Epithelial cell of prostate (primary cell): ENCODE data around the gene SLC18A3.

Source experiments
- DNase-seq: peaks from one replicate; pipeline ENCODE4 v3.0.0-alpha.2; 2011; ENCODE audit warnings: low read depth, low spot score
- H3K27ac ChIP-seq: fragments of 450-650 bp; 2 replicates; pipeline ENCODE4 v1.5.1; 2017; ENCODE audit warnings: mild to moderate bottlenecking

The SLC18A3 gene

GRCh38 chr10:49610458-49611165 lies 502 bp downstream of the SLC18A3 start:
- no peak overlapping the region for H3K27ac ChIP-seq
- no peak for DNase-seq

- no peak overlapping the region for H3K27ac ChIP-seq
- DNase-seq = no peak
Measured at GRCh38 chr10:49611166-49611815, 1.2 kb downstream of the SLC18A3 start.

- DNase-seq = no peak
- H3K27ac ChIP-seq = no peak overlapping the region
Measured at GRCh38 chr10:49611816-49612512, 1.9 kb downstream of the SLC18A3 start.

- DNase-seq = no peak
- no peak overlapping the region for H3K27ac ChIP-seq
Measured at GRCh38 chr10:49612513-49613164, 2.5 kb downstream of the SLC18A3 start.

GRCh38 chr10:49613165-49613881 lies 3.2 kb downstream of the SLC18A3 start:
- DNase-seq = no peak
- no peak overlapping the region for H3K27ac ChIP-seq

- no peak within 1 kb of the TSS for H3K27ac ChIP-seq
- DNase-seq = no peak
Measured at GRCh38 chr10:49613882-49614241, 3.8 kb downstream of the SLC18A3 start, which contains the start of gene CHAT. CHAT (plus strand) TSS chr10:49614037; CDS start chr10:49614190, 153 bp downstream.

GRCh38 chr10:49614242-49615198 lies 4.4 kb downstream of the SLC18A3 start:
- DNase-seq = no peak

GRCh38 chr10:49615213-49615612 lies 5.1 kb downstream of the SLC18A3 start:
- no peak overlapping the region for H3K27ac ChIP-seq
- DNase-seq = no peak

More at GRCh38 chr10:49614242-49615198, 4.4 kb downstream of the SLC18A3 start:
- H3K27ac ChIP-seq = no peak overlapping the region

- DNase-seq = no peak
- no peak overlapping the region for H3K27ac ChIP-seq
Measured at GRCh38 chr10:49615721-49616120, 5.6 kb downstream of the SLC18A3 start.

GRCh38 chr10:49616421-49617101 lies 6.5 kb downstream of the SLC18A3 start:
- no peak for DNase-seq
- H3K27ac ChIP-seq = no peak overlapping the region

GRCh38 chr10:49617121-49618020 lies 7.3 kb downstream of the SLC18A3 start:
- H3K27ac ChIP-seq = no peak overlapping the region
- DNase-seq = no peak

- H3K27ac ChIP-seq = no peak overlapping the region
- no peak for DNase-seq
Measured at GRCh38 chr10:49618821-49619220, 8.7 kb downstream of the SLC18A3 start.

- H3K27ac ChIP-seq = no peak overlapping the region
- DNase-seq = no peak
Measured at GRCh38 chr10:49619613-49620012, 9.5 kb downstream of the SLC18A3 start.

- H3K27ac ChIP-seq = no peak overlapping the region
- no peak for DNase-seq
Measured at GRCh38 chr10:49620286-49620810, 10.2 kb downstream of the SLC18A3 start.

- DNase-seq = no peak
- no peak overlapping the region for H3K27ac ChIP-seq
Measured at GRCh38 chr10:49620841-49621378, 10.8 kb downstream of the SLC18A3 start.

GRCh38 chr10:49621561-49621960 lies 11.5 kb downstream of the SLC18A3 start:
- DNase-seq = no peak

More at GRCh38 chr10:49621561-49621960, 11.5 kb downstream of the SLC18A3 start:
- no peak overlapping the region for H3K27ac ChIP-seq
